Progenitor cell of endocrine pancreas (in vitro differentiated cells): Measurements from ENCODE around the gene ISCU. TPM values are rescaled to one million over a fixed set of nuclear protein-coding genes. Genes with fewer than 3 reads are reported as not detected.
"Not testable (repeated sequence)": the region's sequence is repeated elsewhere in the genome, so short reads cannot be mapped to it uniquely, and the experiment has no call there.

Experiments used
- DNase-seq: peaks from one replicate; pipeline ENCODE4 v3.0.0; 2021; ENCODE audit warnings: low spot score; ENCODE audit not compliant: unreplicated experiment
- H3K27ac Mint-ChIP-seq: 2 replicates; pipeline ENCODE4 v1.8.0; 2021; ENCODE audit warnings: mild to moderate bottlenecking, moderate library complexity, mixed read lengths
- H3K27me3 Mint-ChIP-seq: 2 replicates; pipeline ENCODE4 v1.8.0; 2021; ENCODE audit warnings: mixed read lengths
- H3K36me3 Mint-ChIP-seq: 2 replicates; pipeline ENCODE4 v1.8.0; 2022; ENCODE audit warnings: mixed read lengths; ENCODE audit not compliant: insufficient read depth
- H3K4me1 Mint-ChIP-seq: 2 replicates; pipeline ENCODE4 v1.8.0; 2021; ENCODE audit warnings: low read depth, mixed read lengths
- H3K4me3 Mint-ChIP-seq: 2 replicates; pipeline ENCODE4 v1.8.0; 2021; ENCODE audit warnings: low read depth, mild to moderate bottlenecking, moderate library complexity, mixed read lengths
- H3K9me3 Mint-ChIP-seq: 2 replicates; pipeline ENCODE4 v1.8.0; 2021; ENCODE audit warnings: low read depth, mixed read lengths
- total RNA-seq: library from RNA; stranded (reverse); gene quantifications from 2 replicates; pipeline ENCODE4 v1.2.1, GENCODE V29; 2021
- TF ChIP-seq, protein P1 (sequence below): fragments of 200-600 bp; sonication (generic); IDR thresholded peaks from one replicate; pipeline ENCODE4 v1.5.0; 2021; ENCODE audit warnings: antibody characterized with exemption, mild to moderate bottlenecking; ENCODE audit not compliant: unreplicated experiment

ISCU gene
- total RNA-seq, 1 donor from 2014 or later, result 69.7 TPM

DNA sequence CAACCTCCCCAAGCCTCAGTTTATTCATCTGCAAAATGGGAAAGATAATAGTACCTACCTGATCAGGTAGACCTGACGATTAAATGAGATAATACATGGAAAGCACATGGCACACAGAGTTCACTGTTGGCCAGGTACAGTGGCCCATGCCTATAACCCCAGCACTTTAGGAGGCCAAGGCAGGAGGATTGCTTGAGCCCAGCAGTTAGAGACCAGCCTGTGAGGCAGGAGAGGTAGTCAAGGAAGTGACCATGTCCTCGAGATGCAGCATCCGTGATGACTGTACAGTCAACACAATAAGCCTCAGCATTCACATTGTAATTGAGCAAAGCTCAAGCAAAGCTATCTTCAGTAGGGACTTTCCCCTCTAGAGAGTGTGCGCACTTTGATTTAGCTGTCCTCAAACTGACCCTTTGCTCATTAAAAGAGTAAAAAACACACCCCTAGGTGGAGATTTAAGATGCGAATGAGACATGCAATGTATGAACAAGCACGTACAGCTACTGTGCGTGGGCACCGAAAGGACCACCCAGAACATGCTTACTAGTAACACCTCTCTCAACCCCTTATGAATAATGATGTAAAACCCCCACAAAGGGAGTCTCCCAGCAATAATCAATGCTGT, 9.9 kb downstream of the ISCU start:
- TF ChIP-seq, protein P1, sequence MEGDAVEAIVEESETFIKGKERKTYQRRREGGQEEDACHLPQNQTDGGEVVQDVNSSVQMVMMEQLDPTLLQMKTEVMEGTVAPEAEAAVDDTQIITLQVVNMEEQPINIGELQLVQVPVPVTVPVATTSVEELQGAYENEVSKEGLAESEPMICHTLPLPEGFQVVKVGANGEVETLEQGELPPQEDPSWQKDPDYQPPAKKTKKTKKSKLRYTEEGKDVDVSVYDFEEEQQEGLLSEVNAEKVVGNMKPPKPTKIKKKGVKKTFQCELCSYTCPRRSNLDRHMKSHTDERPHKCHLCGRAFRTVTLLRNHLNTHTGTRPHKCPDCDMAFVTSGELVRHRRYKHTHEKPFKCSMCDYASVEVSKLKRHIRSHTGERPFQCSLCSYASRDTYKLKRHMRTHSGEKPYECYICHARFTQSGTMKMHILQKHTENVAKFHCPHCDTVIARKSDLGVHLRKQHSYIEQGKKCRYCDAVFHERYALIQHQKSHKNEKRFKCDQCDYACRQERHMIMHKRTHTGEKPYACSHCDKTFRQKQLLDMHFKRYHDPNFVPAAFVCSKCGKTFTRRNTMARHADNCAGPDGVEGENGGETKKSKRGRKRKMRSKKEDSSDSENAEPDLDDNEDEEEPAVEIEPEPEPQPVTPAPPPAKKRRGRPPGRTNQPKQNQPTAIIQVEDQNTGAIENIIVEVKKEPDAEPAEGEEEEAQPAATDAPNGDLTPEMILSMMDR, result no peak
- peaks cover 15% of the 10 kb centered on the region for H3K27me3 Mint-ChIP-seq
- no peak overlapping the region for H3K27ac Mint-ChIP-seq
- no peaks in the 10 kb centered on the region for H3K9me3 Mint-ChIP-seq
- DNase-seq, result no peak
- no peaks in the 10 kb centered on the region for H3K4me1 Mint-ChIP-seq
- H3K4me3 Mint-ChIP-seq, result no peak overlapping the region
- peaks cover 6% of the 10 kb centered on the region for H3K36me3 Mint-ChIP-seq

DNA sequence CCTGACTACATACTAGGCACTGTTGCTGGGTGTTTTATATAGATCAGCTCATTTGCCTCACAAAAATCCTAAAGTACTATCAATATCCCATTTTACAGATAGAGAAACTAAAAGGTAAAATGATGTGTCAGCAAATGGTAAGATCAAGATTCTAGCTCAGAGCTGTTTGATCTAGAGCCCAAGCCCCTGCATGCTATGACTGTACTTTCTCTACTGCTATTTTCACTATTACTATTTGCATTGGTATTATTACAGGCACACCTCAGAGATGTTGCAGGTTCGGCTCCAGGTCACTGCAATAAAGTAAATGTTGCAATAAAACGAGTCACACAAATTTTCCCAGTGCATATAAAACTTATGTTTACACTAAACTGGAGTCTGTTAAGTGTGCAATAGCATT, 10.9 kb downstream of the ISCU start:
- TF ChIP-seq, protein P1, result no peak
- DNase-seq, result no peak
- peaks cover 15% of the 10 kb centered on the region for H3K27me3 Mint-ChIP-seq
- H3K4me1 Mint-ChIP-seq, result no peaks in the 10 kb centered on the region
- H3K4me3 Mint-ChIP-seq, result no peak overlapping the region
- H3K27ac Mint-ChIP-seq, result no peak overlapping the region
- H3K9me3 Mint-ChIP-seq, result no peaks in the 10 kb centered on the region
- H3K36me3 Mint-ChIP-seq, result peaks cover 5% of the 10 kb centered on the region

DNA sequence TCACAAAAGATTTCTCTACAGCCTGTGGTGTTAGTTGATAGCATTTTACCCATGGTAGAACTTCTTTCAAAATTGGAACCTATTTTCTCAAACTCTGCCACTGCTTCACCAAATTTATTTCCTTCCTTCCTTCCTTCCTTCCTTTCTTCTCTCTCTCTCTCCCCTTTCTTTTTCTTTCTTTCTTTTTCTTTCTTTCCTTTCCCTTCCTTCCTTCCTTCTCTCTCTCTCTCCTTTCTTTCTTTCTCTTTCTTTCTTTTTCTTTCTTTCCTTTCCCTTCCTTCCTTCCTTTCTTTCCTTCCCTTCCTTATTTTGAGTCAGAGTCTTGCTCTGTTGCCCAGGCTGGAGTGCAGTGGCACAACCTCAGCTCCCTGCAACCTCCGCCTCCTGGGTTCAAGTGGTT, 11.9 kb downstream of the ISCU start:
- DNase-seq, H3K36me3 Mint-ChIP-seq, H3K4me1 Mint-ChIP-seq, H3K27ac Mint-ChIP-seq, H3K9me3 Mint-ChIP-seq, H3K4me3 Mint-ChIP-seq: not testable (repeated sequence)
- peaks cover 15% of the 10 kb centered on the region for H3K27me3 Mint-ChIP-seq

DNA sequence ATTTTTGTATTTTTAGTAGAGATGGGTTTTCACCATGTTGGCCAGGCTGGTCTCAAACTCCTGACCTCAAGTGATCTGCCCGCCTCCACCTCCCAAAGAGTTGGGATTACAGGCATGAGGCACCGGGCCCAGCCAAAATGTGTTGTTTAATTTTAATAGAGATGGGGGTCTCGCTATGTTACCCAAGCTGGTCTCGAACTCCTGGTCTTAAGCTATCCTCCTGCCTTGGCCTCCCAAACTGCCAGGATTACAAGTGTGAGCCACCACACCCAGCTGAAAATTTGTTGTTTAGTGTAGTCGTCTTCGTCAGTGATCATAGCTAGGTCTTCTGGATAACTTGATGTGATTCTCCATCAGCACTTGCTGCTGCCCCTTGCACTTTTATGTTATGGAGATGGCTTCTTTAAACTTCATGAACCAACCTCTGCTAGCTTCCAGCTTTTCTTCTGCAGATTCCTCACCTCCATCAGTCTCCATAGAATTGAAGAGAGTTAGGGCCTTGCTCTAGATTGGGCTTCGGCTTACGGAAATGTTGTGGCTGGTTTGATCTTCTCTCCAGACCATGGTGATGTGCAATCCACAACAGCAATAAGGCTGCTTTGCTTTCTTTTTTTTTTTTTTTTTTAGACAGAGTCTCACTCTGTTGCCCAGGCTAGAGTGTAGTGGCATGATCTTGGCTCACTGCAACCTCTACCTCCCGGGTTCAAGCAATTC, 13.0 kb downstream of the ISCU start:
- Mint-ChIP-seq H3K27me3 (peaks cover 15% of the 10 kb centered on the region), H3K9me3 (no peaks in the 10 kb centered on the region), H3K4me3 (no peak overlapping the region), H3K27ac (no peak overlapping the region), H3K4me1 (no peaks in the 10 kb centered on the region), H3K36me3 (no peaks in the 10 kb centered on the region)
- DNase-seq, result no peak
- TF ChIP-seq, protein P1, result no peak

DNA sequence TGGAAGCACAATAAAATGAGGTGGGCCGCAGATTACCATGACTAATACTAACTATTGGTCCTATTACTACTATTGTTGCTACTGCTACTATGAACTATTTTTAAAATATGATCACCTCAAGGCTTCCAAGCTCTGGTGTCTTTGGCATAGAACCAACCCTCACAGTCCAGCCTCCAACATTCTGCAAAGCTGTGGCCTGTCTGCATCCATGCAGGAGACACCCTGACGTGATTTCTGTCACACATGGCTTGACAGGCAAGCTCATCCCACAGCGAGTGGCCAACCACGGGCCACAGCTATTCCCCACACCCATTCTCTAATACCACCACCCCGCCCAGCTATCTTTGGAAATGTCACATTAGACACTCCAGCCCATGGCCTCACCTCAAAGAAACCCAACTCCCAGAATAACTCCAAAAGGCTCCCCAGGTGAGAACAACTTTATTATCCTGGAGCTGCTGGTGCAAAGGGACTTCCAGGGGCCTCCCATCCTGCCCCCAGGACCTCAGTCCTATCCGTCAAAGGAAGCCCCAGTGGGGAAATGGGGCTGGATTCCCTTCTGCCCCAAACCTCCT, 14.4 kb downstream of the ISCU start:
- Mint-ChIP-seq H3K4me3 (no peak overlapping the region), H3K27ac (no peak overlapping the region), H3K27me3 (peaks cover 15% of the 10 kb centered on the region), H3K9me3 (no peaks in the 10 kb centered on the region), H3K4me1 (peaks cover 3% of the 10 kb centered on the region), H3K36me3 (no peaks in the 10 kb centered on the region)
- DNase-seq, result no peak
- TF ChIP-seq, protein P1, result no peak

DNA sequence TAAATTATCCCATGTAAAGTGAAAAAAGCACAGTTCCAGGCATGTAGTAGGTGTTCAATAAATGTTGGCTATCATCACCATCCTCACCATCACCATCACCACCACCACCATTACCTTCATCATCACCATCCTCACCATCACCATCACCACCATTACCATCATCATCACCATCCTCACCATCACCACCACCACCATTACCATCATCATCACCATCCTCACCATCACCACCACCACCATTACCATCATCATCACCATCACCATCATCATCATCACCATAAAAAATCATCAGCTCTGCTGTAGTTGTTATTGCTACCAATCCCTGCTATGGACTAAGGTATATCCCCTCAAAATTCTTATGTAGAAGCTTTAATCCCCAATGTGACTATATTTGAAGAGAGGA, 15.1 kb downstream of the ISCU start:
- Mint-ChIP-seq H3K27ac (no peak overlapping the region), H3K9me3 (no peaks in the 10 kb centered on the region), H3K36me3 (no peaks in the 10 kb centered on the region), H3K4me3 (no peak overlapping the region), H3K4me1 (peaks cover 3% of the 10 kb centered on the region), H3K27me3 (peaks cover 15% of the 10 kb centered on the region)
- TF ChIP-seq, protein P1, result no peak
- no peak for DNase-seq
